ENCODE data around the gene TEX38. TPM values are rescaled to one million over a fixed set of nuclear protein-coding genes. Genes with fewer than 3 reads are reported as not detected.

The TEX38 gene
- total RNA-seq, 2 experiments from 2014 or later: not detected

DNA sequence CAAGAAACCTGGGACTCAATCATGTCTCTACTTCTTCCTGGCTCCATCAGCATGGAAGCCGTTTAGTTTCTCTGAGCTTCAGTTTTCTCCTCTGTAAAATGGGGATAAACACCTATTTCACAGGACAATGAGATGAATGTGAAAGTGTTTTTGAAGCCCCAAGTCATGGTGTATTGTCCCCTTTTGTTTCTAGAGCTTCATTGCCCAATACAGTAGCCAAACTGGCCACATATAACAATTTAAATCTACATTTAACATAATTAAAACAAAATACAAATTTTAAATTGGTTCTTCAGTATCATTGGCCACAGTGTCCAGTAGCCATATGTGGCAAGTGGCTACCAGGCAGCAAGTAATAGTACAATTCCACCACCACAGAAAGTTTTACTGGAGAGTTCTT, 49.5 kb downstream of the TEX38 start:
- no peak overlapping the region for H3K27ac Mint-ChIP-seq
- intact Hi-C loops (cut with DNase I, micrococcal nuclease): loop anchor here in 1 of 2 experiments (10.0 kb wide), 1 partner anchor 714 kb away; the partner anchor contains the start of gene FOXD2
- Histone ChIP-seq H3K27me3 (ENCODE audit: control insufficient read depth in 1 of 2, insufficient read depth in 2 of 2, low read length in 2 of 2) (peaks cover under 1 to 5% of the 10 kb centered on the region in 2 experiments), H3K27ac (ENCODE audit: low read depth in 1 of 2, low read length in 2 of 2) (no peak overlapping the region), H3K36me3 (ENCODE audit: insufficient read depth, low read length) (no peaks in the 10 kb centered on the region), H3K9me3 (ENCODE audit: control insufficient read depth in 1 of 2, insufficient read depth in 1 of 2, low read length in 2 of 2) (no peaks in the 10 kb centered on the region), H3K4me1 (ENCODE audit: insufficient read depth, low read length) (peaks cover 34% of the 10 kb centered on the region), H3K4me3 (ENCODE audit: low read length) (no peak overlapping the region)
- H3K4me3 Mint-ChIP-seq: no peak overlapping the region
- TF ChIP-seq, protein P1, sequence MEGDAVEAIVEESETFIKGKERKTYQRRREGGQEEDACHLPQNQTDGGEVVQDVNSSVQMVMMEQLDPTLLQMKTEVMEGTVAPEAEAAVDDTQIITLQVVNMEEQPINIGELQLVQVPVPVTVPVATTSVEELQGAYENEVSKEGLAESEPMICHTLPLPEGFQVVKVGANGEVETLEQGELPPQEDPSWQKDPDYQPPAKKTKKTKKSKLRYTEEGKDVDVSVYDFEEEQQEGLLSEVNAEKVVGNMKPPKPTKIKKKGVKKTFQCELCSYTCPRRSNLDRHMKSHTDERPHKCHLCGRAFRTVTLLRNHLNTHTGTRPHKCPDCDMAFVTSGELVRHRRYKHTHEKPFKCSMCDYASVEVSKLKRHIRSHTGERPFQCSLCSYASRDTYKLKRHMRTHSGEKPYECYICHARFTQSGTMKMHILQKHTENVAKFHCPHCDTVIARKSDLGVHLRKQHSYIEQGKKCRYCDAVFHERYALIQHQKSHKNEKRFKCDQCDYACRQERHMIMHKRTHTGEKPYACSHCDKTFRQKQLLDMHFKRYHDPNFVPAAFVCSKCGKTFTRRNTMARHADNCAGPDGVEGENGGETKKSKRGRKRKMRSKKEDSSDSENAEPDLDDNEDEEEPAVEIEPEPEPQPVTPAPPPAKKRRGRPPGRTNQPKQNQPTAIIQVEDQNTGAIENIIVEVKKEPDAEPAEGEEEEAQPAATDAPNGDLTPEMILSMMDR (IDR thresholded peaks at IDR 0.05): no peak
- H3K9me3 Mint-ChIP-seq: no peaks in the 10 kb centered on the region
- H3K4me1 Mint-ChIP-seq (ENCODE audit: low read depth): peaks cover 38% of the 10 kb centered on the region
- H3K27me3 Mint-ChIP-seq: peaks cover 12% of the 10 kb centered on the region
- ChIA-PET POLR2A (no interaction called here), CTCF (no interaction called here)
- ATAC-seq (ENCODE audit: poor library complexity) (no peak), DNase-seq (no peak)
- peaks cover 26% of the 10 kb centered on the region for H3K36me3 Mint-ChIP-seq (ENCODE audit: low read depth)

DNA sequence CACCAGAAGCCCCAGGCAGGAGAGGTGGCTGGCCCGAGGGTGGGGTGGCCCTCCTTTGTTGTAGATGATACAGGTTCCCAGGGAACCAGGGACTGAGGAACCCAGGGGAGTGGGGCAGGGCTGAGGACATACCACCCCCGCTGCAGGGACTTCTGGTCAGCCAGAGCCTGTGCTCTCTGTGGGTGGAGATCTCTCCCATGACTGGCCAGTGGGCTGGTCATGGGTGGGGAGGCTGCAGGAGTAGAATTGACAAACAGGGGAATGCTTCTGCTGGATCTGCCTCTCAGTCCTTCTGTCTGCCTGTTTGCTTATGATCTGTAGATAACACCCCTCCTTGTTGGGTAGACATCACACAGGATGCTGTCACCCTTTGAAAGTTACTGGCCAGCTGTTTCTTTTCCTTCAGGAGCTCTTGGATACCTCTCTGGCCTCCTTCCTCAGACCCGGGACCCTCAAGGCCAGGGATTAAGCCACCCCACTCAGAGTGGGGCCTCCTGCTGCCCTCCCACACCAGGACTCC, 50.1 kb downstream of the TEX38 start:
- POLR2A ChIA-PET: no interaction called here
- CTCF ChIA-PET: no interaction called here
- peaks cover 33% of the 10 kb centered on the region for H3K4me1 Mint-ChIP-seq (ENCODE audit: low read depth)

More for the DNA sequence above, 50.1 kb downstream of the TEX38 start:
- Mint-ChIP-seq H3K27ac (no peak overlapping the region), H3K4me3 (peak overlapping the region; percentile 39), H3K27me3 (peaks cover 17% of the 10 kb centered on the region), H3K9me3 (no peaks in the 10 kb centered on the region), H3K36me3 (ENCODE audit: low read depth) (peaks cover 21% of the 10 kb centered on the region)
- Histone ChIP-seq H3K9me3 (ENCODE audit: control insufficient read depth in 1 of 2, insufficient read depth in 1 of 2, low read length in 2 of 2) (no peaks in the 10 kb centered on the region), H3K4me3 (ENCODE audit: low read length) (no peak overlapping the region), H3K27me3 (ENCODE audit: control insufficient read depth in 1 of 2, insufficient read depth in 2 of 2, low read length in 2 of 2) (peaks cover 4 to 6% of the 10 kb centered on the region in 2 experiments), H3K27ac (ENCODE audit: low read depth in 1 of 2, low read length in 2 of 2) (no peak overlapping the region), H3K36me3 (ENCODE audit: insufficient read depth, low read length) (no peaks in the 10 kb centered on the region), H3K4me1 (ENCODE audit: insufficient read depth, low read length) (peaks cover 34% of the 10 kb centered on the region)
- ATAC-seq (ENCODE audit: poor library complexity) (no peak), DNase-seq (no peak)
- intact Hi-C loops (cut with DNase I, micrococcal nuclease): loop anchor here in 1 of 2 experiments (10.0 kb wide), 1 partner anchor 713 kb away; the partner anchor contains the start of gene FOXD2
- TF ChIP-seq, protein P1 (IDR thresholded peaks at IDR 0.05): no peak

Other genes with a start within 250 kb of the TEX38 start
- gene DMBX1, start 182.0 kb upstream of the TEX38 start, total RNA-seq: not detected
- gene KNCN, start 120.2 kb upstream of the TEX38 start, total RNA-seq: not detected
- 10 to 100 TPM; 27.1 to 29.6 TPM for gene MKNK1, start 67.6 kb upstream of the TEX38 start, total RNA-seq
- 1 to 10 TPM; 6.7 to 7.8 TPM for gene MOB3C, start 55.0 kb upstream of the TEX38 start, total RNA-seq
- 10 to 100 TPM; 10.1 to 12.4 TPM for gene ATPAF1, start 3.5 kb upstream of the TEX38 start, total RNA-seq
- 10 to 100 TPM; 36.8 to 38.3 TPM for gene EFCAB14, start 47.3 kb downstream of the TEX38 start, total RNA-seq
- not detected for gene CYP4B1, start 127.2 kb downstream of the TEX38 start, total RNA-seq

Data from CD4-positive, alpha-beta T cell (primary cell).